GM12891 (cell line): ENCODE results near the gene GNL2.

Source experiments
- POLR2A ChIP-seq: IDR thresholded peaks from 2 replicates; pipeline ENCODE4 v1.6.1; 2011; ENCODE audit warnings: low read depth, low read length, control low read depth
- POLR2AphosphoS5 ChIP-seq: IDR thresholded peaks from 2 replicates; pipeline ENCODE4 v1.6.1; 2011; ENCODE audit warnings: low read depth, low read length, control low read depth
- POU2F2 ChIP-seq: IDR thresholded peaks from 2 replicates; pipeline ENCODE4 v1.6.1; 2011; ENCODE audit warnings: low read depth, mild to moderate bottlenecking, control low read depth, low read length, moderate library complexity
- TAF1 ChIP-seq: IDR thresholded peaks from 2 replicates; pipeline ENCODE4 v1.6.1; 2011; ENCODE audit warnings: low read depth, low read length, control low read depth

GRCh38 chr1:37545019-37545418, 50.7 kb downstream of the GNL2 start:
- TF ChIP-seq POLR2AphosphoS5 (no peak), POLR2A (no peak), TAF1 (no peak), POU2F2 (no peak)
